HEK293 (cell line): ENCODE data around the gene PARD3.

Source experiments
- CTCF ChIA-PET: fragments of 350-600 bp; formaldehyde crosslinking; extraction: SDS; loops from one replicate; lab custom pipeline; 2021; ENCODE audit warnings: antibody characterized with exemption; lab: Yijun Ruan, JAX
- POLR2A ChIA-PET: fragments of 300-600 bp; formaldehyde crosslinking; extraction: SDS; loops from one replicate; lab custom pipeline; 2020; ENCODE audit warnings: antibody characterized with exemption, inconsistent platforms; lab: Yijun Ruan, JAX
- H3K27ac ChIP-seq: fragments of 200-500 bp; sonication (Bioruptor generic); 2 replicates; pipeline ENCODE4 v1.5.1; 2014; ENCODE audit warnings: low read depth, low read length, control low read depth, inconsistent platforms; ENCODE audit errors: extremely low read depth
- H3K36me3 ChIP-seq, 2 experiments: fragments of 200-500 bp in 1 of 2; sonication (Bioruptor generic) in 1 of 2; 1 replicate in 1 of 2; 2 replicates in 1 of 2; pipeline ENCODE4 v1.5.1; 2014 to 2017; ENCODE audit warnings: inconsistent platforms in 2 of 2, low read length in 2 of 2; ENCODE audit not compliant: control insufficient read depth in 2 of 2, insufficient read depth in 1 of 2
- H3K4me1 ChIP-seq: fragments of 200-500 bp; sonication (Bioruptor generic); 2 replicates; pipeline ENCODE4 v1.5.1; 2014; ENCODE audit warnings: mild to moderate bottlenecking, low read length, inconsistent platforms; ENCODE audit not compliant: control insufficient read depth, insufficient read depth
- H3K4me3 ChIP-seq: 2 replicates; pipeline ENCODE4 v1.5.1; 2011; ENCODE audit warnings: low read depth, mild to moderate bottlenecking, control low read depth, low read length, moderate library complexity
- H3K9me3 ChIP-seq: fragments of 200-500 bp; sonication (Bioruptor generic); 2 replicates; pipeline ENCODE4 v1.5.1; 2014; ENCODE audit warnings: low read depth, low read length, inconsistent platforms; ENCODE audit not compliant: control insufficient read depth, insufficient read depth
- GLI2 ChIP-seq: fragments of 450-650 bp; formaldehyde crosslinking; IDR thresholded peaks from 2 replicates; pipeline ENCODE4; 2017; ENCODE audit warnings: missing biosample characterization, missing genetic modification characterization, low read depth, borderline replicate concordance
- GLI4 ChIP-seq: fragments of 450-650 bp; formaldehyde crosslinking; IDR thresholded peaks from 2 replicates; pipeline ENCODE4 v1.5.1; 2016; ENCODE audit warnings: missing biosample characterization, missing genetic modification characterization
- GLIS1 ChIP-seq: fragments of 450-650 bp; formaldehyde crosslinking; IDR thresholded peaks from 2 replicates; pipeline ENCODE4 v1.5.1; 2016; ENCODE audit warnings: missing biosample characterization, missing genetic modification characterization
- HIC1 ChIP-seq: fragments of 450-650 bp; formaldehyde crosslinking; IDR thresholded peaks from 2 replicates; pipeline ENCODE4 v1.5.1; 2016; ENCODE audit warnings: missing biosample characterization, missing genetic modification characterization
- KLF10 ChIP-seq: fragments of 450-650 bp; IDR thresholded peaks from 2 replicates; pipeline ENCODE4 v1.5.1; 2018; ENCODE audit warnings: missing biosample characterization, mild to moderate bottlenecking, missing genetic modification characterization
- KLF17 ChIP-seq: fragments of 450-650 bp; formaldehyde crosslinking; IDR thresholded peaks from 2 replicates; pipeline ENCODE4 v1.5.1; 2016; ENCODE audit warnings: missing biosample characterization, missing genetic modification characterization
- MYNN ChIP-seq: fragments of 450-650 bp; formaldehyde crosslinking; IDR thresholded peaks from 2 replicates; pipeline ENCODE4 v1.5.1; 2016; ENCODE audit warnings: missing biosample characterization, missing genetic modification characterization, borderline replicate concordance
- SETDB1 ChIP-seq: IDR thresholded peaks from one replicate; pipeline ENCODE4 v1.6.1; 2017; ENCODE audit warnings: mild to moderate bottlenecking, low read length, moderate library complexity, mixed read lengths; ENCODE audit not compliant: insufficient read length
- WT1 ChIP-seq: fragments of 450-650 bp; formaldehyde crosslinking; IDR thresholded peaks from 2 replicates; pipeline ENCODE4 v1.5.1; 2016; ENCODE audit warnings: missing biosample characterization, missing genetic modification characterization
- ZBTB8A ChIP-seq: fragments of 450-650 bp; formaldehyde crosslinking; IDR thresholded peaks from 2 replicates; pipeline ENCODE4 v1.5.1; 2016; ENCODE audit warnings: missing biosample characterization, missing genetic modification characterization
- ZEB2 ChIP-seq: fragments of 450-650 bp; formaldehyde crosslinking; IDR thresholded peaks from 2 replicates; pipeline ENCODE4 v1.5.1; 2016; ENCODE audit warnings: missing biosample characterization, missing genetic modification characterization
- ZNF112 ChIP-seq: fragments of 450-650 bp; formaldehyde crosslinking; IDR thresholded peaks from 2 replicates; pipeline ENCODE4 v1.5.0; 2017; ENCODE audit warnings: missing biosample characterization, missing genetic modification characterization
- ZNF148 ChIP-seq: fragments of 450-650 bp; formaldehyde crosslinking; IDR thresholded peaks from 2 replicates; pipeline ENCODE4 v1.5.0; 2017; ENCODE audit warnings: missing biosample characterization, missing genetic modification characterization, borderline replicate concordance
- ZNF24 ChIP-seq: fragments of 450-650 bp; formaldehyde crosslinking; IDR thresholded peaks from 2 replicates; pipeline ENCODE4 v1.5.1; 2016; ENCODE audit warnings: missing biosample characterization, missing genetic modification characterization
- ZNF501 ChIP-seq: fragments of 450-650 bp; formaldehyde crosslinking; IDR thresholded peaks from 2 replicates; pipeline ENCODE4 v1.5.1; 2016; ENCODE audit warnings: missing biosample characterization, missing genetic modification characterization
- ZNF580 ChIP-seq: fragments of 450-650 bp; formaldehyde crosslinking; IDR thresholded peaks from 2 replicates; pipeline ENCODE4 v1.5.1; 2016; ENCODE audit warnings: missing biosample characterization, missing genetic modification characterization
- ZNF610 ChIP-seq: fragments of 450-650 bp; formaldehyde crosslinking; IDR thresholded peaks from 2 replicates; pipeline ENCODE4 v1.5.1; 2016; ENCODE audit warnings: missing biosample characterization, missing genetic modification characterization, borderline replicate concordance
- ZNF621 ChIP-seq: fragments of 450-650 bp; formaldehyde crosslinking; IDR thresholded peaks from 2 replicates; pipeline ENCODE4 v1.5.1; 2017; ENCODE audit warnings: missing biosample characterization, missing genetic modification characterization
- ZSCAN18 ChIP-seq: fragments of 450-650 bp; formaldehyde crosslinking; IDR thresholded peaks from 2 replicates; pipeline ENCODE4 v1.5.1; 2016; ENCODE audit warnings: missing biosample characterization, missing genetic modification characterization
- ZSCAN4 ChIP-seq: fragments of 450-650 bp; formaldehyde crosslinking; IDR thresholded peaks from 2 replicates; pipeline ENCODE4 v1.5.1; 2017; ENCODE audit warnings: missing biosample characterization, missing genetic modification characterization

The PARD3 gene

GRCh38 chr10:34256216-34256615, 558.9 kb downstream of the PARD3 start:
- Histone ChIP-seq H3K27ac (no peak overlapping the region), H3K9me3 (no peaks in the 10 kb centered on the region), H3K4me3 (no peak overlapping the region), H3K36me3 (no peaks in the 10 kb centered on the region), H3K4me1 (peaks cover 6% of the 10 kb centered on the region; the same call in 1 of the 2 replicates)
- POLR2A ChIA-PET: no interaction called here
- CTCF ChIA-PET: interaction anchor here (0.6 kb wide), 1 partner anchor 924 kb away, joined by 3 read pairs; no protein-coding TSS in a partner anchor
- TF ChIP-seq ZEB2 (no peak), ZBTB8A (tag by site-specific recombination) (no peak), WT1 (tag by site-specific recombination) (no peak), ZNF621 (tag by site-specific recombination) (no peak), KLF17 (no peak), ZNF148 (tag by site-specific recombination) (no peak), ZNF24 (tag by site-specific recombination) (no peak), GLI2 (no peak)

- H3K4me3 ChIP-seq: no peak overlapping the region
- H3K36me3 ChIP-seq: no peaks in the 10 kb centered on the region
- H3K27ac ChIP-seq: no peak overlapping the region
- CTCF ChIA-PET: interaction anchor here (0.5 to 0.6 kb wide), 2 partner anchors 327 to 692 kb away, joined by 3 to 4 read pairs; no protein-coding TSS in a partner anchor
- no peaks in the 10 kb centered on the region for H3K9me3 ChIP-seq
- TF ChIP-seq GLI2 (no peak), KLF10 (tag by site-specific recombination) (no peak), ZNF580 (tag by site-specific recombination) (no peak), ZSCAN18 (tag by site-specific recombination) (no peak), ZNF112 (tag by site-specific recombination) (no peak), MYNN (tag by site-specific recombination) (no peak)
- H3K4me1 ChIP-seq: peaks cover 6% of the 10 kb centered on the region; the same call in 1 of the 2 replicates
- POLR2A ChIA-PET: no interaction called here
Measured at GRCh38 chr10:34255035-34255434, 560.1 kb downstream of the PARD3 start.

- Histone ChIP-seq H3K9me3 (no peaks in the 10 kb centered on the region), H3K27ac (no peak overlapping the region), H3K36me3 (no peaks in the 10 kb centered on the region), H3K4me3 (no peak overlapping the region), H3K4me1 (peaks cover 6% of the 10 kb centered on the region; the same call in 1 of the 2 replicates)
- POLR2A ChIA-PET: no interaction called here
- CTCF ChIA-PET: interaction anchor here (0.5 to 0.6 kb wide), 2 partner anchors 327 to 692 kb away, joined by 3 to 4 read pairs; no protein-coding TSS in a partner anchor
- TF ChIP-seq ZNF610 (tag by site-specific recombination): no peak
- TF ChIP-seq WT1 (tag by site-specific recombination): no peak
- TF ChIP-seq SETDB1: no peak
- TF ChIP-seq ZNF501 (tag by site-specific recombination): no peak
- TF ChIP-seq ZBTB8A (tag by site-specific recombination): no peak
- TF ChIP-seq HIC1 (tag by site-specific recombination): no peak
- no peak for TF ChIP-seq GLI4 (tag by site-specific recombination)
- 0 out of 2 replicates have a peak, but pooled peaks have one; percentile 7 for TF ChIP-seq ZSCAN4 (tag by site-specific recombination)
- 0 out of 2 replicates have a peak, but pooled peaks have one; percentile 18 for TF ChIP-seq GLIS1 (tag by site-specific recombination)
Measured at GRCh38 chr10:34254596-34254995, 560.5 kb downstream of the PARD3 start.
